ENCODE results near the gene IL18BP. TPM values are rescaled to one million over a fixed set of nuclear protein-coding genes. Genes with fewer than 3 reads are reported as not detected.

Gene IL18BP
- polyA plus RNA-seq, 2 donors = 2.9 to 4.6 TPM

DNA sequence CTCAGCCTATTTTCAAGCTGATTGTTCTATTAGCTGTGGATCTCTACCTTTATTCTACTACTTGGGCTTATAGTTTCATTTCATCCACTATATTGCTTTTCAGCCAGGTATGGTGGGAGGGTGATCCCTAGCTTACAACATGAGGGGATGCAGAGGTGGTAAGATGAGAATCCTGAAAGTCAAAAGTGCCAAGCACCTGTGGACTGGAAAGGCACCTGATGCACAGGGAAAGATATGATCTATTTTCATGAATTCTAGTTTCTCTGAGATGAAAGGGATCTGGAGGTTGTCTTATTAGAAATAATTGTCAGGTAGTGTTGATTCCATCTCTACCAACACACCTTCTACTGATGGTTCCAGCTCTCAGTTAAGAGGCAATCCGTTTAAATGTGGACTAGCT is 21.6 kb upstream of the IL18BP start:
- Histone ChIP-seq H3K27me3 (ENCODE audit: control insufficient read depth in 1 of 2, insufficient read depth in 2 of 2, low read length in 2 of 2) (no peaks in the 10 kb centered on the region), H3K36me3 (ENCODE audit: control insufficient read depth in 2 of 2, insufficient read depth in 2 of 2, low read length in 1 of 2) (peaks cover 2% of the 10 kb centered on the region in 2 donors), H3K9me3 (ENCODE audit: control insufficient read depth in 2 of 2, insufficient read depth in 1 of 2, low read depth in 1 of 2, low read length in 1 of 2) (no peaks in the 10 kb centered on the region), H3K27ac (ENCODE audit: low read depth in 2 of 2, low read length in 1 of 2) (no peak overlapping the region), H3K4me3 (ENCODE audit: low read depth in 1 of 2, low read length in 2 of 2) (no peak overlapping the region), H3K4me1 (ENCODE audit: control insufficient read depth in 2 of 2, insufficient read depth in 2 of 2, low read length in 1 of 2) (peaks cover 0 to 2% of the 10 kb centered on the region in 2 donors)
- WGBS, 2 donors = 67 to 82% methylated on average over 1 of the region's 1 CpG

DNA sequence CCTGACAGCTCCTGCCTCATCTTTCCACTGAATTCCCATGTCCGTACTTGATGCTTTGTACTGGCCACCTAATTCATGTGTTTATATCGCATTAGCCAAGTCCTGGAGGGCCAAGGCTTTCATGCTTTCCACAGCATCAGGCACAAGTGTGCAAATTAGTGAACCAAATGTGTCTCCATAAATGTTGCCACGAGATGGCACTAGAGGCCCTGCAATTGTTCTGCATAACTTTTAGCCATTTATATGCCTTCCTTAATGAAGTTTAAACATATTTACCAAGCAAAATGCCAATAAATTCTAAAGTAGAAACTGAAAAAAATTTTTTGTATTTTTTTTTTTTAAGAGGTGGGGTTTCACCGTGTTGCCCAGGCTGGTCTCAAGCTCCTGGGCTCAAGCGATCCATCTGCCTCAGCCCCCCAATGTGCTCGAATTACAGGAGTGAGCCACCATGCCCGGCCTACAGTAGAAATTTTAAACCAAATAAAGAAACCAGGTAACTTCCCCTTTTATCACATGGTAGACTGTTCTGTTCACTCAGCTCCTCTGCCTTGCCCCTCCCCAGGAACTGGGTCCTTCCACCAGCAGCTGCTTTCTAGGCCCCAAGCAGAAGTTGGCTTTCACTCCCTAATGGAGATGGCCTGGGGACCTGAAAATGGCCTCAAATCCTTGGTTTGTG is 20.8 kb upstream of the IL18BP start:
- H3K27ac ChIP-seq (ENCODE audit: low read depth in 2 of 2, low read length in 1 of 2) = no peak overlapping the region
- no peaks in the 10 kb centered on the region for H3K9me3 ChIP-seq (ENCODE audit: control insufficient read depth in 2 of 2, insufficient read depth in 1 of 2, low read depth in 1 of 2, low read length in 1 of 2)
- peaks cover 0 to 2% of the 10 kb centered on the region in 2 donors for H3K36me3 ChIP-seq (ENCODE audit: control insufficient read depth in 2 of 2, insufficient read depth in 2 of 2, low read length in 1 of 2)
- H3K4me3 ChIP-seq (ENCODE audit: low read depth in 1 of 2, low read length in 2 of 2) = no peak overlapping the region
- peaks cover 0 to 2% of the 10 kb centered on the region in 2 donors for H3K4me1 ChIP-seq (ENCODE audit: control insufficient read depth in 2 of 2, insufficient read depth in 2 of 2, low read length in 1 of 2)
- H3K27me3 ChIP-seq (ENCODE audit: control insufficient read depth in 1 of 2, insufficient read depth in 2 of 2, low read length in 2 of 2) = no peaks in the 10 kb centered on the region
- 41 to 47% methylated on average over 7 of the region's 7 CpGs for WGBS, 2 donors

DNA sequence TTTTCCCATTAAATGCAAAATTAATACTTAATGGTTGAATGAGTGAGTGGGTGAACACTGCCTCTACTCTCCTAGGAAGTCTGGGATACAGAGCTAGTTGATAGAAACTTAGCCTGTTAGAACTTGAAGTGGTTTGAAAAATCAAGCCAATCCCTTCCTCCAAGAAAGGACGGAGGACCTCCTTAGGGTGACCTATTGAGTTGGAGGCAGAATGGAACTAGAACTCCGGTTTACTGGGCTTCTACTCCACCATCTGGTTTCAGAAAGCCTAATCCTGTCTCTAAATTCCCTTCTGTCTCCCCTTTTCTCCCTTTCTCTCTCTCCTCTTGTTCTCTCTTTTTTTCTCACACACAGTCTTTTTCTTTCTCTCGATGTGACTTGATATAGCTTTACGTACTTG is 19.6 kb upstream of the IL18BP start:
- Histone ChIP-seq H3K27ac (ENCODE audit: low read depth in 2 of 2, low read length in 1 of 2) (no peak overlapping the region), H3K4me3 (ENCODE audit: low read depth in 1 of 2, low read length in 2 of 2) (no peak overlapping the region), H3K36me3 (ENCODE audit: control insufficient read depth in 2 of 2, insufficient read depth in 2 of 2, low read length in 1 of 2) (peaks cover 0 to 8% of the 10 kb centered on the region in 2 donors), H3K27me3 (ENCODE audit: control insufficient read depth in 1 of 2, insufficient read depth in 2 of 2, low read length in 2 of 2) (no peaks in the 10 kb centered on the region), H3K4me1 (ENCODE audit: control insufficient read depth in 2 of 2, insufficient read depth in 2 of 2, low read length in 1 of 2) (peaks cover 0 to 2% of the 10 kb centered on the region in 2 donors), H3K9me3 (ENCODE audit: control insufficient read depth in 2 of 2, insufficient read depth in 1 of 2, low read depth in 1 of 2, low read length in 1 of 2) (no peaks in the 10 kb centered on the region)
- 92 to 97% methylated on average over 4 of the region's 4 CpGs for WGBS, 2 donors

DNA sequence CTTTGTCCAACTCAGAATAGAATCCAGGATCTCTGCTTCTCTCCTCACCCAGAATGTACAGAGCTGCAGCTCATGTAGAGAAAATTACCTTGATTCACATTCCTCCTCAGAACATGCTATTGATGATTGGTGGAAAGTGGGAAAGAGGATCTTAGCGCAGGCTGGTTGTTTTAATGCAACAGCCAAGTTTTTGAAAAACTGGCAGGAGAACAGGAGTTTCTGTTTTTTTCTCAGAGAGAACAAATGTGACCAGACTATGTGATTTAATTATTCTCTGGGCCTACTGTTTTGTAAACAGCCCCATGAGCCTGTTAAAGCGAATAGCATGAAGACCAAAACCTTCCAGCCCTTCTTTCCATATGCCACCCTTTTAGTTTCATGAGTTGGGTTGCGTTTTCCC is 19.1 kb upstream of the IL18BP start:
- Histone ChIP-seq H3K4me1 (ENCODE audit: control insufficient read depth in 2 of 2, insufficient read depth in 2 of 2, low read length in 1 of 2) (peaks cover 0 to 2% of the 10 kb centered on the region in 2 donors), H3K27me3 (ENCODE audit: control insufficient read depth in 1 of 2, insufficient read depth in 2 of 2, low read length in 2 of 2) (no peaks in the 10 kb centered on the region), H3K9me3 (ENCODE audit: control insufficient read depth in 2 of 2, insufficient read depth in 1 of 2, low read depth in 1 of 2, low read length in 1 of 2) (no peaks in the 10 kb centered on the region), H3K4me3 (ENCODE audit: low read depth in 1 of 2, low read length in 2 of 2) (no peak overlapping the region), H3K36me3 (ENCODE audit: control insufficient read depth in 2 of 2, insufficient read depth in 2 of 2, low read length in 1 of 2) (peaks cover 0 to 8% of the 10 kb centered on the region in 2 donors), H3K27ac (ENCODE audit: low read depth in 2 of 2, low read length in 1 of 2) (no peak overlapping the region)
- 83 to 85% methylated on average over 3 of the region's 3 CpGs for WGBS, 2 donors

DNA sequence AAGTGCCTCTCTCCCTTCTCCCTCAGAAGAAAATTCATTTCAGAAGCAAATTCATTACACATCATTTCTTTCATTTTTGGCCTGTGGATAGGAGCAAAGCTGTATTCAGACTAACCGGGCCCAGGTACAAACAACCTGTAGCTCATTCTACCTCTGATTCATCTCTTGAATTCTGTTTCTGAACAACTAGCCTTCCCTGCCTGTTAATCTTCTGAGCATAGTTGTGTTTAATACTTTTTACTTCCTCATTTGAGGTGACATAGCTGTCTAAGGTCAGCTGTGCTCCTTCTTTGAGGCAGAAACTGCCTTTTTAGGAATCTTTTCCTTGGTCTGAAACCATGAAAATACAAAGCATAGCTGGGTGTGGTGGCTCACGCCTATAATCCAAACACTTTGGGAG is 12.6 kb upstream of the IL18BP start:
- 81 to 92% methylated on average over 2 of the region's 2 CpGs for WGBS, 2 donors
- H3K27ac ChIP-seq (ENCODE audit: low read depth in 2 of 2, low read length in 1 of 2) = peak overlapping the region in 1 of 2 donors; percentile 29
- H3K9me3 ChIP-seq (ENCODE audit: control insufficient read depth in 2 of 2, insufficient read depth in 1 of 2, low read depth in 1 of 2, low read length in 1 of 2) = no peaks in the 10 kb centered on the region
- no peaks in the 10 kb centered on the region for H3K4me1 ChIP-seq (ENCODE audit: control insufficient read depth in 2 of 2, insufficient read depth in 2 of 2, low read length in 1 of 2)
- H3K27me3 ChIP-seq (ENCODE audit: control insufficient read depth in 1 of 2, insufficient read depth in 2 of 2, low read length in 2 of 2) = no peaks in the 10 kb centered on the region
- peaks cover 0 to 8% of the 10 kb centered on the region in 2 donors for H3K36me3 ChIP-seq (ENCODE audit: control insufficient read depth in 2 of 2, insufficient read depth in 2 of 2, low read length in 1 of 2)
- no peak overlapping the region for H3K4me3 ChIP-seq (ENCODE audit: low read depth in 1 of 2, low read length in 2 of 2)

DNA sequence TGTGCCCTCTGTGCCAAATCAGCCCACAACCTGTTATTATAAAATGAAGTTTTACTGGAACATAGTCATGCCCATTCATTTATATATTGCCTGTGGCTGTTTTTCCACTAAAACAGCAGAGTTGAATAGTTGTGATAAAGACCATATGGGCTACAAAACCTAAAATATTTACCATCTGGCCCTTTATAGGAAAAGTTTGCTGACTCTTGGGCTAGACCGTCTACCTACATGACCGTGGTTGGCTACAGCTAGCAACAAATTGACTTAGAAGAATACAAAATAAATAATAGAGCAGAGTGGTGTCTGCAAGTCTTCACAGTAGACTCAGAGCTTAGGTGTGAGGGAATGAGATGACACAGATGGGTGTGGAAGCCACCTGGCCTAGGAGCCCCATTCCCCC is 11.2 kb upstream of the IL18BP start:
- WGBS, 2 donors = 23 to 35% methylated on average over 2 of the region's 2 CpGs
- Histone ChIP-seq H3K4me3 (ENCODE audit: low read depth in 1 of 2, low read length in 2 of 2) (no peak overlapping the region), H3K27ac (ENCODE audit: low read depth in 2 of 2, low read length in 1 of 2) (no peak overlapping the region), H3K4me1 (ENCODE audit: control insufficient read depth in 2 of 2, insufficient read depth in 2 of 2, low read length in 1 of 2) (no peaks in the 10 kb centered on the region), H3K9me3 (ENCODE audit: control insufficient read depth in 2 of 2, insufficient read depth in 1 of 2, low read depth in 1 of 2, low read length in 1 of 2) (no peaks in the 10 kb centered on the region), H3K27me3 (ENCODE audit: control insufficient read depth in 1 of 2, insufficient read depth in 2 of 2, low read length in 2 of 2) (no peaks in the 10 kb centered on the region), H3K36me3 (ENCODE audit: control insufficient read depth in 2 of 2, insufficient read depth in 2 of 2, low read length in 1 of 2) (peaks cover 0 to 6% of the 10 kb centered on the region in 2 donors)

DNA sequence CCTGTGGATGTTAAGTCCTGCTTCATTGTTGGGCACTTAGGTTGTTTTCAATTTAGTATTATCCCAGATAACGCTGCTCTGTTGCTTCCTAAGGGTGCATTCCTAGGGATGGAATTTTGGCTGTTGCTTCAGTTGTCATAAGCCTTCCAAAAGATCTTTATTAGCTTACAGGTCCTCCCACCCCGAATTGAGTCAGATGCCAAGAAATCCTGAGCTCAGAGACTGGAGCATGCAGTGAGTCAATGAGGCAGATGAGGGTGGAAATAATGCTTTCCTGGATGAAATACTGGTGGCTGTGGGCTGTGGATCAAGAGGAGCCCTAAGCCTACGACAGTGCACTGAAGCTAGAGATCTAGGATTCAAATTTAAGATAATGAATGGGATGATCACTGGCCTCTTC is 10.7 kb upstream of the IL18BP start:
- Histone ChIP-seq H3K4me3 (ENCODE audit: low read depth in 1 of 2, low read length in 2 of 2) (no peak overlapping the region), H3K9me3 (ENCODE audit: control insufficient read depth in 2 of 2, insufficient read depth in 1 of 2, low read depth in 1 of 2, low read length in 1 of 2) (no peaks in the 10 kb centered on the region), H3K27ac (ENCODE audit: low read depth in 2 of 2, low read length in 1 of 2) (peak overlapping the region in 1 of 2 donors; percentile 15), H3K27me3 (ENCODE audit: control insufficient read depth in 1 of 2, insufficient read depth in 2 of 2, low read length in 2 of 2) (no peaks in the 10 kb centered on the region), H3K36me3 (ENCODE audit: control insufficient read depth in 2 of 2, insufficient read depth in 2 of 2, low read length in 1 of 2) (peaks cover 0 to 6% of the 10 kb centered on the region in 2 donors), H3K4me1 (ENCODE audit: control insufficient read depth in 2 of 2, insufficient read depth in 2 of 2, low read length in 1 of 2) (no peaks in the 10 kb centered on the region)
- 37 to 50% methylated on average over 3 of the region's 3 CpGs for WGBS, 2 donors

DNA sequence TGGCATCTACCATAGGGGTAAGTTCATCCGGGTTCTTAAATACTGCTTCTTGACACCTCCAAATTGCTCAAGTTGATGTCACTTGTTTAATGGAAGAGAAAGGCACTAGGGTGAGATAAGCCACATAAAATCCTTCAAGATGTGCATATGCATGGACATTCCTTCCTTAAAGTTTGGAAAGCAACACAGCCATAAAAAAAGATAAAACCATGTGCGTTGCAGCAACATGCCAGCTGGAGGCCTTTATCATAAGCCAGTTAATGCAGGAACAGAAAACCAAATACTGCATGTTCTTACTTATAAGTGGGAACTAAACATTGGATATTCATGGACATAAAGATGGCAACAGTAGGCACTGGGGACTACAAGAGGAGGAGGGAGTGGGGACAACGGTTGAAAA is 8.0 kb upstream of the IL18BP start:
- Histone ChIP-seq H3K4me3 (ENCODE audit: low read depth in 1 of 2, low read length in 2 of 2) (no peak overlapping the region), H3K36me3 (ENCODE audit: control insufficient read depth in 2 of 2, insufficient read depth in 2 of 2, low read length in 1 of 2) (peaks cover 0 to 4% of the 10 kb centered on the region in 2 donors), H3K27me3 (ENCODE audit: control insufficient read depth in 1 of 2, insufficient read depth in 2 of 2, low read length in 2 of 2) (no peaks in the 10 kb centered on the region), H3K27ac (ENCODE audit: low read depth in 2 of 2, low read length in 1 of 2) (no peak overlapping the region), H3K9me3 (ENCODE audit: control insufficient read depth in 2 of 2, insufficient read depth in 1 of 2, low read depth in 1 of 2, low read length in 1 of 2) (no peaks in the 10 kb centered on the region), H3K4me1 (ENCODE audit: control insufficient read depth in 2 of 2, insufficient read depth in 2 of 2, low read length in 1 of 2) (no peaks in the 10 kb centered on the region)
- 62% methylated on average over 3 of the region's 3 CpGs for WGBS, 2 donors

DNA sequence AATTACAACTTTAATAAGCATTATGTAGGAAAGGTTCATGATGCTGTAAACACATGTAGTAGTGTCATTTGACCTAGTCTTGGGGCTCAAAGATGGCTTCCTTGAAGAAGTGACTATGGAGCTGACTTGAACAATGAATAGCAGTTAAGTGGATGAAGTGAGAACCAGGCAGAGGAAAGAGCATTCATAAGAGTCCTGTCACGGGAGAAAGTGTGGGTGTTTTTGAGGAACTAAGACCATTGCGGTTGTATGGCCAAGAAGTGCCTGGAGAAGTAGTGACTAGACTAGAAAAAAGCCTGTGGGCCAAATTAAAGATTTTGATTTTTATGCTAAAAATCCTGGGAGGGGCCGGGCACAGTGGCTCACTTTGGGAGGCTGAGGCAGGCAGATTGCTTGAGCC is 7.2 kb upstream of the IL18BP start:
- Histone ChIP-seq H3K4me1 (ENCODE audit: control insufficient read depth in 2 of 2, insufficient read depth in 2 of 2, low read length in 1 of 2) (no peaks in the 10 kb centered on the region), H3K9me3 (ENCODE audit: control insufficient read depth in 2 of 2, insufficient read depth in 1 of 2, low read depth in 1 of 2, low read length in 1 of 2) (no peaks in the 10 kb centered on the region), H3K27ac (ENCODE audit: low read depth in 2 of 2, low read length in 1 of 2) (no peak overlapping the region), H3K4me3 (ENCODE audit: low read depth in 1 of 2, low read length in 2 of 2) (no peak overlapping the region), H3K36me3 (ENCODE audit: control insufficient read depth in 2 of 2, insufficient read depth in 2 of 2, low read length in 1 of 2) (peaks cover 0 to 4% of the 10 kb centered on the region in 2 donors), H3K27me3 (ENCODE audit: control insufficient read depth in 1 of 2, insufficient read depth in 2 of 2, low read length in 2 of 2) (no peaks in the 10 kb centered on the region)
- WGBS, 2 donors = 88 to 89% methylated on average over 3 of the region's 3 CpGs

DNA sequence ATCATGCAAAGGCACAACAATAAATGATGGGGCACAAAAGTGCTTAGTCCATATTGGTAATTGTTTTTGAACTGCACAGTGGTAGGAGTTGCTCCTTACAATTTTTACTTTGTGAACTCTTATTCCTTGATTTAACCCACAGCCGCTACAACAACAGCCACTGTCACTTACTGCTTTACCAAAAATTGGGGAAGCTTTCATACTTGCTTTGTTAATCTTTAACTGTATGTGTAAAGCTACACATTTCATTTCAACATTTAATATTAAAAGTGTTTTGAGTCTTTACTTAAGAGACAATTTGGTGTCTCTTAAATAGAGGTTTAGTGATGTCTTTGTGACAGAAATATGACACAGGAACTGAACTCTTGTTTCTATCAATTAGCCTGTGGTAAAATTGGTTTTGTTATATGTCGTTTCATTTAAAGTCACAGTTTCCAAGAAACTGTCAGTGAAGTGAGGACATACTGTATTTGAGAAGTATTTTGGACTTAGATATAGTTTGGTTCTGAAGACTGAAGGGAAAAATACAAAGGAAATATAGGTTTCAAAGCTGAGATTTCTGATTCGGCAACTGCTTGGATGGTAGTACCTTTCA is 6.5 kb upstream of the IL18BP start:
- peaks cover 0 to 6% of the 10 kb centered on the region in 2 donors for H3K36me3 ChIP-seq (ENCODE audit: control insufficient read depth in 2 of 2, insufficient read depth in 2 of 2, low read length in 1 of 2)
- no peaks in the 10 kb centered on the region for H3K9me3 ChIP-seq (ENCODE audit: control insufficient read depth in 2 of 2, insufficient read depth in 1 of 2, low read depth in 1 of 2, low read length in 1 of 2)
- H3K4me1 ChIP-seq (ENCODE audit: control insufficient read depth in 2 of 2, insufficient read depth in 2 of 2, low read length in 1 of 2) = no peaks in the 10 kb centered on the region
- H3K4me3 ChIP-seq (ENCODE audit: low read depth in 1 of 2, low read length in 2 of 2) = no peak overlapping the region
- no peak overlapping the region for H3K27ac ChIP-seq (ENCODE audit: low read depth in 2 of 2, low read length in 1 of 2)
- WGBS, 2 donors = 69 to 79% methylated on average over 3 of the region's 3 CpGs
- H3K27me3 ChIP-seq (ENCODE audit: control insufficient read depth in 1 of 2, insufficient read depth in 2 of 2, low read length in 2 of 2) = no peaks in the 10 kb centered on the region
